ENCODE measurements around the gene BMAL2. TPM values are rescaled to one million over a fixed set of nuclear protein-coding genes. Genes with fewer than 3 reads are reported as not detected.

Gene BMAL2
- total RNA-seq, 1 experiment from 2014 or later = 43.9 TPM

DNA sequence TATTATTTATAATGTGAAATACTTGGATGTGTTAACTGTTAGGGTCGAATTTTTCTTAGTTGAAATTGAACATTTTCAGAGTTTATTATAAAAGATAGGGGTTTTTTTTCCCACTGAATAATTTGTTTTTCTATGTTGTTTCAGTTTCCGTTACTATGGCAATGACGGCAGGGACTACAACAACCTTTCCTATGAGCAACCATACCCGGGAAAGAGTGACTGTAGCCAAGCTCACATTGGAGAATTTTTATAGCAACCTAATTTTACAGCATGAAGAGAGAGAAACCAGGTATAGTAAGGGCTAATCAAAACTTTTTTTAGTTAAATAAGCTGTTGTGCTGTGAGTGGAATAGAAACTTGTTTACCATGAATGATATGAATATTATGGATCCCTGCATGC is 35.1 kb upstream of the BMAL2 start:
- H3K27ac ChIP-seq (ENCODE audit: low read length) = no peak overlapping the region
- no peaks in the 10 kb centered on the region for H3K36me3 ChIP-seq (ENCODE audit: control insufficient read depth, insufficient read depth, low read length)
- ATAC-seq (no peak), DNase-seq (ENCODE audit: low read depth, low spot score) (no peak)
- no peak overlapping the region for H3K4me3 ChIP-seq (ENCODE audit: low read depth in 2 of 2, low read length in 2 of 2)
- BruUV-seq (replicated peaks) = no TSS peak
- intact Hi-C loops (cut with micrococcal nuclease; ENCODE audit: unreplicated experiment) (no loop called here), in situ Hi-C loops (cut with HindIII; ENCODE audit: low pct_unique_long_range_greater_than_20kb, low sequenced_read_pairs) (no loop called here)
- ChIA-PET CTCF (no interaction called here), POLR2A (interaction anchor here (0.5 kb wide), 1 partner anchor 68 kb away, joined by 3 read pairs; no protein-coding TSS in a partner anchor)
- H3K4me1 ChIP-seq (ENCODE audit: control insufficient read depth, insufficient read depth, low read length) = no peaks in the 10 kb centered on the region
- no peaks in the 10 kb centered on the region for H3K27me3 ChIP-seq (ENCODE audit: control insufficient read depth, insufficient read depth, low read length)
- no peak for TF ChIP-seq TCF7L2 (IDR thresholded peaks at IDR 0.05; ENCODE audit: low read depth, low read length)
- TF ChIP-seq, protein P1, sequence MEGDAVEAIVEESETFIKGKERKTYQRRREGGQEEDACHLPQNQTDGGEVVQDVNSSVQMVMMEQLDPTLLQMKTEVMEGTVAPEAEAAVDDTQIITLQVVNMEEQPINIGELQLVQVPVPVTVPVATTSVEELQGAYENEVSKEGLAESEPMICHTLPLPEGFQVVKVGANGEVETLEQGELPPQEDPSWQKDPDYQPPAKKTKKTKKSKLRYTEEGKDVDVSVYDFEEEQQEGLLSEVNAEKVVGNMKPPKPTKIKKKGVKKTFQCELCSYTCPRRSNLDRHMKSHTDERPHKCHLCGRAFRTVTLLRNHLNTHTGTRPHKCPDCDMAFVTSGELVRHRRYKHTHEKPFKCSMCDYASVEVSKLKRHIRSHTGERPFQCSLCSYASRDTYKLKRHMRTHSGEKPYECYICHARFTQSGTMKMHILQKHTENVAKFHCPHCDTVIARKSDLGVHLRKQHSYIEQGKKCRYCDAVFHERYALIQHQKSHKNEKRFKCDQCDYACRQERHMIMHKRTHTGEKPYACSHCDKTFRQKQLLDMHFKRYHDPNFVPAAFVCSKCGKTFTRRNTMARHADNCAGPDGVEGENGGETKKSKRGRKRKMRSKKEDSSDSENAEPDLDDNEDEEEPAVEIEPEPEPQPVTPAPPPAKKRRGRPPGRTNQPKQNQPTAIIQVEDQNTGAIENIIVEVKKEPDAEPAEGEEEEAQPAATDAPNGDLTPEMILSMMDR (IDR thresholded peaks at IDR 0.05) = no peak
- TF ChIP-seq SIN3A (IDR thresholded peaks at IDR 0.05; ENCODE audit: borderline replicate concordance, insufficient read depth, low read depth, low read length) = no peak
- TF ChIP-seq POLR2AphosphoS5 (IDR thresholded peaks at IDR 0.05; ENCODE audit: low read depth, low read length) = no peak
- TF ChIP-seq, protein P2, sequence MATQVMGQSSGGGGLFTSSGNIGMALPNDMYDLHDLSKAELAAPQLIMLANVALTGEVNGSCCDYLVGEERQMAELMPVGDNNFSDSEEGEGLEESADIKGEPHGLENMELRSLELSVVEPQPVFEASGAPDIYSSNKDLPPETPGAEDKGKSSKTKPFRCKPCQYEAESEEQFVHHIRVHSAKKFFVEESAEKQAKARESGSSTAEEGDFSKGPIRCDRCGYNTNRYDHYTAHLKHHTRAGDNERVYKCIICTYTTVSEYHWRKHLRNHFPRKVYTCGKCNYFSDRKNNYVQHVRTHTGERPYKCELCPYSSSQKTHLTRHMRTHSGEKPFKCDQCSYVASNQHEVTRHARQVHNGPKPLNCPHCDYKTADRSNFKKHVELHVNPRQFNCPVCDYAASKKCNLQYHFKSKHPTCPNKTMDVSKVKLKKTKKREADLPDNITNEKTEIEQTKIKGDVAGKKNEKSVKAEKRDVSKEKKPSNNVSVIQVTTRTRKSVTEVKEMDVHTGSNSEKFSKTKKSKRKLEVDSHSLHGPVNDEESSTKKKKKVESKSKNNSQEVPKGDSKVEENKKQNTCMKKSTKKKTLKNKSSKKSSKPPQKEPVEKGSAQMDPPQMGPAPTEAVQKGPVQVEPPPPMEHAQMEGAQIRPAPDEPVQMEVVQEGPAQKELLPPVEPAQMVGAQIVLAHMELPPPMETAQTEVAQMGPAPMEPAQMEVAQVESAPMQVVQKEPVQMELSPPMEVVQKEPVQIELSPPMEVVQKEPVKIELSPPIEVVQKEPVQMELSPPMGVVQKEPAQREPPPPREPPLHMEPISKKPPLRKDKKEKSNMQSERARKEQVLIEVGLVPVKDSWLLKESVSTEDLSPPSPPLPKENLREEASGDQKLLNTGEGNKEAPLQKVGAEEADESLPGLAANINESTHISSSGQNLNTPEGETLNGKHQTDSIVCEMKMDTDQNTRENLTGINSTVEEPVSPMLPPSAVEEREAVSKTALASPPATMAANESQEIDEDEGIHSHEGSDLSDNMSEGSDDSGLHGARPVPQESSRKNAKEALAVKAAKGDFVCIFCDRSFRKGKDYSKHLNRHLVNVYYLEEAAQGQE (IDR thresholded peaks at IDR 0.05; ENCODE audit: insufficient read depth in 1 of 2, low read depth in 2 of 2, low read length in 1 of 2) = no peak
- no peaks in the 10 kb centered on the region for H3K9me3 ChIP-seq (ENCODE audit: control insufficient read depth, insufficient read depth, low read depth, low read length)

DNA sequence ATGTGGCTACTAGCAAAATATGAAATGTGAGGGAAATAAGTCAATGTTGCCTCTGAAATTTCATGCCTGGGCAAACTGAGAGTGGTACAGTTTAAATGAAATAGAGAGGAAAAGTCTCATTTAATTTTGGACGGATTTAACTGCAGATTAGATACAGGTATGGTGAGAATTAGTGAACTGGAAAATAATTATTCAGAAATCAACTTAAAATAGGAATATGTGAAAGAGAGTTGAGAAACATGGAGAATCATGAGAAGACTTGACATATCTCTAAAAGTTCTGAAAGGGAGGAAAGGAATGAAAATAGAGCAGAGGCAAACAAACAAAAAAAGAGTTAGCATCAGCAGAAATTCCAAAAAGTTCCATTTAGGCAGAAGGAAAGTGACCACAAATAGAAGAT is 33.5 kb upstream of the BMAL2 start:
- Histone ChIP-seq H3K36me3 (ENCODE audit: control insufficient read depth, insufficient read depth, low read length) (no peaks in the 10 kb centered on the region), H3K27ac (ENCODE audit: low read length) (no peak overlapping the region), H3K4me1 (ENCODE audit: control insufficient read depth, insufficient read depth, low read length) (no peaks in the 10 kb centered on the region), H3K27me3 (ENCODE audit: control insufficient read depth, insufficient read depth, low read length) (no peaks in the 10 kb centered on the region), H3K4me3 (ENCODE audit: low read depth in 2 of 2, low read length in 2 of 2) (no peak overlapping the region), H3K9me3 (ENCODE audit: control insufficient read depth, insufficient read depth, low read depth, low read length) (no peaks in the 10 kb centered on the region)
- TF ChIP-seq, protein P2 (IDR thresholded peaks at IDR 0.05; ENCODE audit: insufficient read depth in 1 of 2, low read depth in 2 of 2, low read length in 1 of 2) = no peak
- in situ Hi-C loops (cut with HindIII; ENCODE audit: low pct_unique_long_range_greater_than_20kb, low sequenced_read_pairs) (no loop called here), intact Hi-C loops (cut with micrococcal nuclease; ENCODE audit: unreplicated experiment) (no loop called here)
- POLR2A ChIA-PET = no interaction called here
- CTCF ChIA-PET = no interaction called here
- ATAC-seq = no peak
- DNase-seq (ENCODE audit: low read depth, low spot score) = no peak
- BruUV-seq (replicated peaks) = TSS peak; percentile 45
